ENCODE data around the gene SGTB. TPM values are rescaled to one million over a fixed set of nuclear protein-coding genes. Genes with fewer than 3 reads are reported as not detected.
"Not testable (repeated sequence)": the region's sequence is repeated elsewhere in the genome, so short reads cannot be mapped to it uniquely, and the experiment has no call there.

Gene SGTB
- total RNA-seq, 6 experiments from 2014 or later = 1.9 to 5.0 (median 3.9) TPM

- Histone ChIP-seq H3K9me3 (no peaks in the 10 kb centered on the region), H3K27ac (no peak overlapping the region), H3K4me1 (peaks cover 0 to 7% (median 0%) of the 10 kb centered on the region in 4 donors), H3K4me3 (no peak overlapping the region), H3K27me3 (no peaks in the 10 kb centered on the region), H3K36me3 (no peaks in the 10 kb centered on the region)
- intact Hi-C loops (cut with DNase I) = no loop called here
- no peak for ATAC-seq
- WGBS (ENCODE audit: insufficient coverage, low coverage, low lambda C conversion rate, missing lambda C conversion rate) = 91% methylated on average over 5 of the region's 7 CpGs
- TF ChIP-seq POLR2A (IDR thresholded peaks at IDR 0.05) (no peak), CTCF (IDR thresholded peaks at IDR 0.05) (no peak)
- DNase-seq = no peak
These were observed 15.9 kb upstream of the SGTB start for GRCh38 chr5:65737842-65738241.

GRCh38 chr5:65736011-65736410, 14.1 kb upstream of the SGTB start:
- intact Hi-C loops (cut with DNase I) = no loop called here
- Histone ChIP-seq H3K4me1 (no peaks in the 10 kb centered on the region), H3K27ac (no peak overlapping the region), H3K36me3 (no peaks in the 10 kb centered on the region), H3K9me3 (no peaks in the 10 kb centered on the region), H3K4me3 (no peak overlapping the region), H3K27me3 (no peaks in the 10 kb centered on the region)
- no peak for DNase-seq
- no peak for ATAC-seq
- WGBS (ENCODE audit: insufficient coverage, low coverage, low lambda C conversion rate, missing lambda C conversion rate) = 77% methylated on average over 1 of the region's 1 CpG
- no peak for TF ChIP-seq POLR2A (IDR thresholded peaks at IDR 0.05)
- TF ChIP-seq CTCF (IDR thresholded peaks at IDR 0.05) = no peak

GRCh38 chr5:65734921-65735320, 13.0 kb upstream of the SGTB start:
- Histone ChIP-seq H3K9me3 (no peaks in the 10 kb centered on the region), H3K4me3 (no peak overlapping the region), H3K27ac (no peak overlapping the region), H3K27me3 (no peaks in the 10 kb centered on the region), H3K4me1 (no peaks in the 10 kb centered on the region), H3K36me3 (no peaks in the 10 kb centered on the region)
- TF ChIP-seq CTCF (IDR thresholded peaks at IDR 0.05) = no peak
- no peak for TF ChIP-seq POLR2A (IDR thresholded peaks at IDR 0.05)
- DNase-seq (no peak), ATAC-seq (peak in 1 of 4 donors; percentile 22)
- intact Hi-C loops (cut with DNase I) = no loop called here
- WGBS (ENCODE audit: insufficient coverage, low coverage, low lambda C conversion rate, missing lambda C conversion rate) = 77% methylated on average over 1 of the region's 1 CpG

GRCh38 chr5:65734196-65734775, 12.4 kb upstream of the SGTB start:
- H3K27me3 ChIP-seq; DNase-seq; H3K4me3 ChIP-seq; H3K9me3 ChIP-seq; H3K27ac ChIP-seq; H3K4me1 ChIP-seq; H3K36me3 ChIP-seq; intact Hi-C loops (cut with DNase I); ATAC-seq: not testable (repeated sequence)
- 33% methylated on average over 1 of the region's 7 CpGs for WGBS (ENCODE audit: insufficient coverage, low coverage, low lambda C conversion rate, missing lambda C conversion rate)

GRCh38 chr5:65732046-65732445, 10.1 kb upstream of the SGTB start:
- H3K4me1 ChIP-seq; H3K36me3 ChIP-seq; H3K27me3 ChIP-seq; H3K9me3 ChIP-seq; intact Hi-C loops (cut with DNase I); H3K4me3 ChIP-seq; H3K27ac ChIP-seq: not testable (repeated sequence)
- ATAC-seq (peak; percentile 36 to 73 (median 60)), DNase-seq (peak in 1 of 3 donors; percentile 31)
- 58% methylated on average over 2 of the region's 3 CpGs for WGBS (ENCODE audit: insufficient coverage, low coverage, low lambda C conversion rate, missing lambda C conversion rate)

- WGBS (ENCODE audit: insufficient coverage, low coverage, low lambda C conversion rate, missing lambda C conversion rate) = 60% methylated on average over 1 of the region's 2 CpGs
- no peaks in the 10 kb centered on the region for H3K4me1 ChIP-seq
- ATAC-seq = peak in 1 of 4 donors; percentile 34
- no peak for DNase-seq
- H3K27me3 ChIP-seq = no peaks in the 10 kb centered on the region
- no peaks in the 10 kb centered on the region for H3K9me3 ChIP-seq
- no peak overlapping the region for H3K4me3 ChIP-seq
- intact Hi-C loops (cut with DNase I) = no loop called here
- TF ChIP-seq POLR2A (IDR thresholded peaks at IDR 0.05) = no peak
- no peak for TF ChIP-seq CTCF (IDR thresholded peaks at IDR 0.05)
- H3K36me3 ChIP-seq = no peaks in the 10 kb centered on the region
- no peak overlapping the region for H3K27ac ChIP-seq
These were observed 9.0 kb upstream of the SGTB start for GRCh38 chr5:65730910-65731309.

Data from right lobe of liver (tissue), 6 donors.